Fibroblast of lung (primary cell): Measurements from ENCODE around the gene ATF7IP.

Experiments used
- EZH2 ChIP-seq: IDR thresholded peaks from 2 replicates; pipeline ENCODE4 v1.5.1; 2012; ENCODE audit warnings: low read length, control low read depth, mild to moderate bottlenecking; ENCODE audit errors: missing control alignments
- TF ChIP-seq, protein P1 (sequence below), 2 donors: IDR thresholded peaks in 1 of 2; conservative IDR thresholded peaks in 1 of 2; 1 replicate in 1 of 2; 2 replicates in 1 of 2; pipeline ENCODE4 v1.5.1; 2011 to 2012; ENCODE audit warnings: low read length in 2 of 2, control low read depth in 1 of 2, inconsistent platforms in 1 of 2, low read depth in 1 of 2, mild to moderate bottlenecking in 1 of 2

DNA sequence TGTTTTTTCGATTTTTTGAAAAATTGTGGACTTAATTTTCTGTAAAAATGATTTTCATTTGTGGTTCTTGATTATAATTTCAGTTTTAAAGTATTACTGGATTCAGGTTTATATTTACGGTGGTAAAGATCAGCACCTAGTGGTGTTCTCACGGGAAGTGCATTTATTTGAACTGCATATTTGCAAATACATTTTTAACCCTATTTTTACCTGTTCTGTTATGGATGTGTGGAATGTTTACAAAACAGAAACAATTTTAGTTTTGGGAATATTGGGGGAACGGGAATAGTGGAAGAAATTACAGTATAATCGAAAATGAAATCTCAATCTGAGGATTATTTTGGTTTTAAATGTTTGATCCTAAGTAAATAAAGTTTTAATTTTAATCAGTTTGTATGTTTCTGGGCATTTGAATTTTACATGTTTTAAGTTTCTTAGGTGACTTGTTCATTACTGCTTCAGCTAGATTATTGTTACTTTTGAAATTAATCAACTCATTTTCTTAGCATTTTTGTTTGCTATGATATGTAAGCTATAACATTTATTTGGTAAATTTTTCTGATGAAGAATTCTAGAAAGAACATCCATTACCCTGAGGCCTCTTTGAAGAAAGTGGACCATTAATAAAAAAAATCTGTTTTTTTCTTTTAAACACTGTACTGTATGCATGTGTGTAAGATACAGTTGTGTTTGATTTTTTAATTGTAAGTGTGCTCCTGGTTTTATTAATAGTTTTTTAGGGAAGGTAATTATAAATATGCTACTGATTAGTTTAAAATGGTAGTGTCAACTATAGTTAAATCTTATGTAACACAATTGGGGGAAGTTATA lies 942 bp downstream of the ATF7IP start:
- TF ChIP-seq, protein P1, sequence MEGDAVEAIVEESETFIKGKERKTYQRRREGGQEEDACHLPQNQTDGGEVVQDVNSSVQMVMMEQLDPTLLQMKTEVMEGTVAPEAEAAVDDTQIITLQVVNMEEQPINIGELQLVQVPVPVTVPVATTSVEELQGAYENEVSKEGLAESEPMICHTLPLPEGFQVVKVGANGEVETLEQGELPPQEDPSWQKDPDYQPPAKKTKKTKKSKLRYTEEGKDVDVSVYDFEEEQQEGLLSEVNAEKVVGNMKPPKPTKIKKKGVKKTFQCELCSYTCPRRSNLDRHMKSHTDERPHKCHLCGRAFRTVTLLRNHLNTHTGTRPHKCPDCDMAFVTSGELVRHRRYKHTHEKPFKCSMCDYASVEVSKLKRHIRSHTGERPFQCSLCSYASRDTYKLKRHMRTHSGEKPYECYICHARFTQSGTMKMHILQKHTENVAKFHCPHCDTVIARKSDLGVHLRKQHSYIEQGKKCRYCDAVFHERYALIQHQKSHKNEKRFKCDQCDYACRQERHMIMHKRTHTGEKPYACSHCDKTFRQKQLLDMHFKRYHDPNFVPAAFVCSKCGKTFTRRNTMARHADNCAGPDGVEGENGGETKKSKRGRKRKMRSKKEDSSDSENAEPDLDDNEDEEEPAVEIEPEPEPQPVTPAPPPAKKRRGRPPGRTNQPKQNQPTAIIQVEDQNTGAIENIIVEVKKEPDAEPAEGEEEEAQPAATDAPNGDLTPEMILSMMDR (conservative IDR thresholded peaks at IDR 0.05 in 1 of 2, IDR thresholded peaks at IDR 0.05 in 1 of 2; ENCODE audit: low read depth in 1 of 2, low read length in 2 of 2) = peak in 1 of 2 donors; percentile 11
- no peak for TF ChIP-seq EZH2
